OCI-LY1 (cell line): ENCODE data around the gene RBL2.

Experiments
- H2AFZ ChIP-seq: fragments of 200-600 bp; sonication (generic), shearing (Covaris generic); 2 replicates; pipeline ENCODE4 v1.6.0; 2014; ENCODE audit warnings: antibody characterized with exemption, mild to moderate bottlenecking, low read length
- H3F3A ChIP-seq: fragments of 200-600 bp; sonication (generic), shearing (Covaris generic); 2 replicates; pipeline ENCODE4 v1.6.0; 2014; ENCODE audit warnings: mild to moderate bottlenecking, antibody characterized with exemption, low read length, moderate library complexity; ENCODE audit not compliant: insufficient read depth
- H3K27ac ChIP-seq: fragments of 200-600 bp; sonication (generic); 2 replicates; pipeline ENCODE4 v1.5.1; 2014; ENCODE audit warnings: low read length, mixed run types, mild to moderate bottlenecking, low read depth; ENCODE audit not compliant: poor library complexity, severe bottlenecking
- H3K27me3 ChIP-seq: fragments of 200-600 bp; sonication (generic); 2 replicates; pipeline ENCODE4 v1.6.0; 2014; ENCODE audit warnings: antibody characterized with exemption, mild to moderate bottlenecking, low read length, moderate library complexity; ENCODE audit not compliant: insufficient read depth
- H3K36me3 ChIP-seq: fragments of 200-600 bp; sonication (generic); 2 replicates; pipeline ENCODE4 v1.6.1; 2014; ENCODE audit warnings: mild to moderate bottlenecking, antibody characterized with exemption, low read length, moderate library complexity, mixed read lengths; ENCODE audit not compliant: insufficient read depth
- H3K4me1 ChIP-seq: fragments of 200-600 bp; sonication (generic); 2 replicates; pipeline ENCODE4 v1.5.1; 2014; ENCODE audit warnings: mild to moderate bottlenecking, low read length, moderate library complexity; ENCODE audit not compliant: insufficient read depth, severe bottlenecking
- H3K4me2 ChIP-seq: fragments of 200-600 bp; sonication (generic), shearing (Covaris generic); 2 replicates; pipeline ENCODE4 v1.6.1; 2014; ENCODE audit warnings: low read length
- H3K4me3 ChIP-seq: fragments of 200-600 bp; sonication (generic); 2 replicates; pipeline ENCODE4 v1.5.1; 2014; ENCODE audit warnings: low read length, low read depth, mild to moderate bottlenecking, mixed read lengths; ENCODE audit not compliant: poor library complexity, severe bottlenecking
- H3K79me2 ChIP-seq: fragments of 200-600 bp; shearing (Covaris generic); 2 replicates; pipeline ENCODE4 v1.6.1; 2016; ENCODE audit warnings: mixed run types, low read length, mixed read lengths; ENCODE audit not compliant: insufficient read depth
- H3K9ac ChIP-seq: fragments of 200-600 bp; sonication (generic), shearing (Covaris generic); 2 replicates; pipeline ENCODE4 v1.6.1; 2014; ENCODE audit warnings: mild to moderate bottlenecking, low read length, mixed read lengths
- H3K9me2 ChIP-seq: fragments of 200-600 bp; sonication (generic), shearing (Covaris generic); 2 replicates; pipeline ENCODE4 v1.6.1; 2014; ENCODE audit warnings: low read depth, mild to moderate bottlenecking, low read length, mixed read lengths
- H3K9me3 ChIP-seq: fragments of 200-600 bp; shearing (Covaris generic); 2 replicates; pipeline ENCODE4 v1.6.1; 2014; ENCODE audit warnings: low read length, mixed read lengths
- H4K20me1 ChIP-seq: fragments of 200-600 bp; sonication (generic), shearing (Covaris generic); 2 replicates; pipeline ENCODE4 v1.6.0; 2016; ENCODE audit warnings: mild to moderate bottlenecking, low read length; ENCODE audit not compliant: insufficient read depth
- EZH2 ChIP-seq: fragments of 200-600 bp; sonication (generic), shearing (Covaris generic); IDR thresholded peaks from 2 replicates; pipeline ENCODE4 v1.8.0; 2017; ENCODE audit warnings: borderline replicate concordance, mixed run types, mild to moderate bottlenecking, antibody characterized with exemption, low read length, moderate library complexity, mixed read lengths
- TF ChIP-seq, protein P1 (sequence below): fragments of 200-600 bp; sonication (generic), shearing (Covaris generic); IDR thresholded peaks from 2 replicates; pipeline ENCODE4 v1.5.1; 2017; ENCODE audit warnings: mild to moderate bottlenecking, antibody characterized with exemption, low read length, moderate library complexity, mixed read lengths

Gene RBL2

GRCh38 chr16:53430363-53430762 is 3.9 kb upstream of the RBL2 start:
- Histone ChIP-seq H3K9me2 (no peaks in the 10 kb centered on the region), H3K27ac (no peak overlapping the region), H3F3A (no peaks in the 10 kb centered on the region), H3K79me2 (no peaks in the 10 kb centered on the region), H3K9me3 (no peaks in the 10 kb centered on the region), H3K4me3 (no peak overlapping the region), H3K36me3 (no peaks in the 10 kb centered on the region; the same call in 1 of the 2 replicates), H3K4me2 (no peak overlapping the region), H2AFZ (no peak overlapping the region), H3K4me1 (peaks cover 6% of the 10 kb centered on the region), H3K27me3 (no peaks in the 10 kb centered on the region; the same call in 1 of the 2 replicates), H4K20me1 (no peaks in the 10 kb centered on the region), H3K9ac (no peak overlapping the region)
- TF ChIP-seq, protein P1, sequence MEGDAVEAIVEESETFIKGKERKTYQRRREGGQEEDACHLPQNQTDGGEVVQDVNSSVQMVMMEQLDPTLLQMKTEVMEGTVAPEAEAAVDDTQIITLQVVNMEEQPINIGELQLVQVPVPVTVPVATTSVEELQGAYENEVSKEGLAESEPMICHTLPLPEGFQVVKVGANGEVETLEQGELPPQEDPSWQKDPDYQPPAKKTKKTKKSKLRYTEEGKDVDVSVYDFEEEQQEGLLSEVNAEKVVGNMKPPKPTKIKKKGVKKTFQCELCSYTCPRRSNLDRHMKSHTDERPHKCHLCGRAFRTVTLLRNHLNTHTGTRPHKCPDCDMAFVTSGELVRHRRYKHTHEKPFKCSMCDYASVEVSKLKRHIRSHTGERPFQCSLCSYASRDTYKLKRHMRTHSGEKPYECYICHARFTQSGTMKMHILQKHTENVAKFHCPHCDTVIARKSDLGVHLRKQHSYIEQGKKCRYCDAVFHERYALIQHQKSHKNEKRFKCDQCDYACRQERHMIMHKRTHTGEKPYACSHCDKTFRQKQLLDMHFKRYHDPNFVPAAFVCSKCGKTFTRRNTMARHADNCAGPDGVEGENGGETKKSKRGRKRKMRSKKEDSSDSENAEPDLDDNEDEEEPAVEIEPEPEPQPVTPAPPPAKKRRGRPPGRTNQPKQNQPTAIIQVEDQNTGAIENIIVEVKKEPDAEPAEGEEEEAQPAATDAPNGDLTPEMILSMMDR: no peak
- no peak for TF ChIP-seq EZH2

- Histone ChIP-seq H3K4me2 (peak overlapping the region; percentile 88), H3K79me2 (peaks cover 23% of the 10 kb centered on the region), H3K9ac (no peak overlapping the region), H3K27me3 (no peaks in the 10 kb centered on the region; the same call in 1 of the 2 replicates), H4K20me1 (peaks cover 5% of the 10 kb centered on the region; the same call in 1 of the 2 replicates), H3K4me3 (peak overlapping the region; percentile 89), H3K9me3 (no peaks in the 10 kb centered on the region), H3K4me1 (peaks cover 20% of the 10 kb centered on the region), H3K9me2 (no peaks in the 10 kb centered on the region), H2AFZ (peak overlapping the region; percentile 89), H3K36me3 (no peaks in the 10 kb centered on the region; the same call in 1 of the 2 replicates), H3F3A (no peaks in the 10 kb centered on the region), H3K27ac (no peak overlapping the region)
- TF ChIP-seq EZH2: no peak
- TF ChIP-seq, protein P1: no peak
These were observed 762 bp upstream of the RBL2 start for GRCh38 chr16:53433509-53433908.

- Histone ChIP-seq H3K36me3 (peaks cover 1% of the 10 kb centered on the region), H3K9me2 (no peaks in the 10 kb centered on the region), H3K27ac (no peak overlapping the region), H3K9ac (peak overlapping the region; percentile 83; the same call in 1 of the 2 replicates), H3K4me1 (peaks cover 20% of the 10 kb centered on the region), H3K27me3 (no peaks in the 10 kb centered on the region; the same call in 1 of the 2 replicates), H3K4me3 (peak overlapping the region; percentile 89), H3K4me2 (peak overlapping the region; percentile 88), H4K20me1 (peaks cover 5% of the 10 kb centered on the region; the same call in 1 of the 2 replicates), H3F3A (no peaks in the 10 kb centered on the region), H3K9me3 (no peaks in the 10 kb centered on the region), H2AFZ (peak overlapping the region; percentile 89), H3K79me2 (peaks cover 23% of the 10 kb centered on the region)
- TF ChIP-seq EZH2: no peak
- TF ChIP-seq, protein P1: no peak
These were observed 318 bp upstream of the RBL2 start for GRCh38 chr16:53433930-53434376.
